HG02588 (cell line): ENCODE data around the gene CRYBA1.

Experiments used
- ATAC-seq: cut with Tn5 transposase; IDR thresholded peaks from one replicate; pipeline ENCODE4 v1.9.1; 2021; ENCODE audit warnings: mild to moderate bottlenecking, moderate library complexity; ENCODE audit not compliant: unreplicated experiment

The CRYBA1 gene

GRCh38 chr17:29278692-29279091, 32.0 kb downstream of the CRYBA1 start:
- ATAC-seq = no peak

GRCh38 chr17:29279397-29280070, 32.9 kb downstream of the CRYBA1 start:
- ATAC-seq = no peak

DNA sequence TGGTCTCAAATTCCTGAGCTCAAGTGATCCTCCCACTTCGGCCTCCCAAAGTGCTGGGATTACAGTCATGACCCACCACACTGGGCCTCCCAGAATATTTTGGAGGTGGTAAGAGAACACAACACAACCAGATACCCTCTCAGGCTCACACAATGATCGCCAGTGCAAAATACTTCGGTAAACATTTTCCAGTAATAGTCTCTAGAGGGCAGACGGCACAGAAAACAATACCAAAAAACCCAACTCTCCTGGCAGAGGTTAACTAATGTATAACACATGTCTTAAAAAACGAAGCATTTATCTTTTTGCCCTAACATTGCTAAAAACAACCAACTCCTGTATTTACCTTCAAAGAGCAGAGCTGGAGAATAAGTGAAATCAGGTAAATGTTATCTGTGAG, 36.8 kb downstream of the CRYBA1 start:
- no peak for ATAC-seq

DNA sequence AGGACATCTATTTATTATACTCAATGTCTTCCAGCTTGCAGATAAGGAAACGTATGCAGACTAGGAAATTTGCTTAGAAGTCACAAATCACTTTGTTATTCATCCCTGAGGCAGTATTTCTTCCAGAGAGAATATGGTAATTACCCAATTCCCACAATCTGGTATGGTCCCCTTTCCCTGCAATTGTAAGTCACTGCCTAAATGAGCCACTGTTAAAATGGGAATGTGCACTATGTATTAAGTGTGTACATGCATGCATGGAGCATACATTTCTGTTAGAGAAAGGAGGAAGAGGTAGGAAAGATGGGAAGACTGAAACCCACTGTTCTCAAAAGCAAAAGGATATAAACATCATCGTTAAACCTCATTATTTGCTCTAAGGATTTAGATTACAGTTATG, 37.3 kb downstream of the CRYBA1 start:
- ATAC-seq = no peak

- no peak for ATAC-seq
Measured at GRCh38 chr17:29289852-29290251, 43.2 kb downstream of the CRYBA1 start.

DNA sequence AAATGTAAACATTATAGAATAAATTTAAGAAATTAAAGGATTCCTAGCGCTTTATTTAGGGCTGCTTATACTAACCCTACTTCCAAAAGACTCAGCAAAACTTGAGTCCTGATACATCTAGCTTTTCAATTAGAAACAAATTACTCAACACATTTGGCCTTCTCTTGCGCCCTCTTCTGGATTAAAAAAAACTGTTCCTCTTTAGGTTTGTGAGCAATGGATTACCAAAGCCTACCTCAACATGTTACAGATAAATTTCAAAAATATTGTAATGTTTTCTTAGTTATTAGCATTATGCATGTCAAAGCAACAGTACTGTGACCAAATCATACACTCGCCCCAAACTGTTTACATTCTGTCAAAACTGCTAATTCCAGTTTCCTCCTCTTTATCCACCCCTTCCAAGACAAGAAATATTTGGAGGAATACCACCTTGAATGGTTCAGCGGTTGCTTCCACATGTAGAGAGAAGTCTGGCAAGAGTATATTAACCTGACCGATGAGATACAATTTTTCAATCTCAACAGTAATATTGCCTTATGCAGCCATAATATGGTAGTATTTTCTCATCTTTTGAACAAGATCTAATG, 44.6 kb downstream of the CRYBA1 start:
- ATAC-seq = no peak

- ATAC-seq = peak; percentile 11
Measured at GRCh38 chr17:29292071-29292991, 45.7 kb downstream of the CRYBA1 start.

DNA sequence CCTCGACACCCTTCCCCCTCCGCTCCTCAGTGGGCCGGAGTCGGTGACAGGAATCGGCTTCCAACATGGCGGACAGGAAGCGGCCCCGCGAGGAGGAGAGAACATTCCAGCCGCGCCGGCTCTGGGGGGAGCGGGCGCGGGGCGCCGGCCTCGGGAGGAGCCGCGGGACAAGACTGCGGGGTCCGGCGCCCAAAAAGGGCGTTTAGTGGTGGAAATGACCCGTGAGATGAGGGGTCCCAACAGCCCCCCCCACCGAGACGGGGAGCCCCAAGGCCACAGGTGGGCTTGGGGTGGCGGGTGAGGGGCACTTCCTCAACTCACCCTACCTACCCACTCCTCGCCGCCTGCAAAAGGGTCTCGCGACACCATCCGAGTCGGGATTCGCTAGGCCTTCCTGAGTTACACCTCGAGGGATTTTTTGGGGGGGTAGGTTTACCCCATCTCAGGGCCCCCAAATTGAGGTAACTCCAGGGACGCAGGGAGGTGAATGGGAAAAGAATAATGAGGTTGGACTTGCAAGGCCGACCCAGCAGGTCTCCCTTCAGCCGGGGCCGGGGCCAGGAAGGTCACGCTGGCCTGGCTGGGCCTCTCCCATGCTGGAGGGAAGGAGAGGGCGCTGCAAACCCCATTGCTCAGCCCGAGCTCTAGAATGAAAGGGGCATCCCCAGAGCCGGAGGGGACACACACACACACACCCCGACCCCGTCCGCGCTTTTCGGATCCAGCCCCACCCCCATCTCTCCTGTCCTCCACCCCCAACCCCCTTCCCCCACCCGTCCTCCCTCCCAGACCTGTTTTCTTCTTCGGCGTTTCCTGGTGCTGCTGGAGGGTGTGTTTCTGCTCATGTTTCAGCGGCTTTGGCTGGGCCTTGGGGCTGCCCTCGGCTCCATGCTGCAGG, 46.6 kb downstream of the CRYBA1 start:
- peak; percentile 27 for ATAC-seq

DNA sequence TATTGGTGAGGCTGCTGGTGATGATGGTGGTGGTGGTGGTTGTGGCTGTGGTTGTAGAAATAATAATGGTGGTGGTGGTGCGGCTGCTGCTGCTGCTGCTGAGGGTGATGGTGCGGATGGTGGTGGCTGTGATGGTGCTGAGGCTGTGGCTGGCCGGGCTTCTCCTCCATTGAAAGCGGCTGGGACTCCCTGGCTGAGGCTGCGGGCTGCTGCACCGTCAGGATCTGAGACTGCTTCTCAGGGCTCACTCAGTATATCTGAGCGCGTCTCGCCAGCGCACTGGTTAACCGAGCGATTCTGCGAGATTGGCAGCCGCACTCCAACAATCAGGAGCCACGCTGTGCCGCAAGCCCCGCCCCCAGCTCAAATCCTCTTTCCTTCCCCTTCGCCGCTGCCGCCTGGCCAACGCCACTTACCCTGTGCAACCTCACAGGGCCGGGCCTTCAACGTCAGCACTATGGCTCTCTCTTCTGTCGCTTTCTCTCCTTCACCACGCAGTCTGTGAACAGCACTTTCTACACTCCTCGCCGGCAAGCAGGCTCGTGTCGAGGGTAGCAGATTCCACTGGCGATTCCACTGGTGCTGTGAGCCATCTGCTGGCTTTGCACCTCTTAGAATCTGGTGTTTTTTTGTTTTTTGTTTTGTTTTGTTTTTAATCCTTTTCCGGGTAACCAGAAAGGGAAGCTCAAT, 47.4 kb downstream of the CRYBA1 start, which contains the start of gene NUFIP2:
TSS of gene NUFIP2 (minus strand) at position 259 of the 690 bp plus-strand sequence. CDS start at position 170, 89 bp downstream.
- peak; percentile 71 for ATAC-seq

GRCh38 chr17:29294580-29294900, 47.9 kb downstream of the CRYBA1 start:
- ATAC-seq = no peak

- no peak for ATAC-seq
Measured at GRCh38 chr17:29295420-29295819, 48.8 kb downstream of the CRYBA1 start.

GRCh38 chr17:29299031-29299430, 52.4 kb downstream of the CRYBA1 start:
- no peak for ATAC-seq

DNA sequence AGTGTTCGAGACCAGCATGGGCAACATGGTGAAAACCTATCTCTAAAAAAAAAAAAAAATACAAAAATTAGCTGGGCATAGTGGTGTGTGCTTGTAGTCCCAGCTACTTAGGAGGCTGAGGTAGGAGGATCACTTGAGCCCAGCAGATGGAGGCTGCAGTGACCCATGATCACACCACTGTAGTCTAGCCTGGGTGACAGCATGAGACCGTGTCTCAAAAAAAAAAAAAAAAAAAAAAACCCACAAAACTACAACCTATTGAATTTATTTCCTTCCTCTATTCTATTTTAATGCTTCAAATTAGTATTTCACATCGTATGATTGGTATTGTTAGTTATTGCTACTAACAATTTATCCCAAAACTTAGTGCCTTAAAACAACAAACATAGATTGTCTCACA, 56.7 kb downstream of the CRYBA1 start:
- ATAC-seq = no peak
